ENCODE results near the gene LPAR4. TPM values are rescaled to one million over a fixed set of nuclear protein-coding genes. Genes with fewer than 3 reads are reported as not detected.

Gene LPAR4
- total and polyA plus RNA-seq, 4 donors: 0.18 to 0.93 (median 0.43) TPM

- H3K27me3 ChIP-seq (ENCODE audit: control insufficient read depth in 1 of 2, insufficient read depth in 2 of 2, low read length in 1 of 2): no peaks in the 10 kb centered on the region
- DNase-seq (no peak), ATAC-seq (ENCODE audit: low FRiP score) (no peak)
Observed at GRCh38 chrX:78748846-78749245, 1.3 kb downstream of the LPAR4 start.

GRCh38 chrX:78753571-78753970, 6.1 kb downstream of the LPAR4 start:
- ATAC-seq (ENCODE audit: low FRiP score) (no peak), DNase-seq (no peak)
- H3K27me3 ChIP-seq (ENCODE audit: control insufficient read depth in 1 of 2, insufficient read depth in 2 of 2, low read length in 1 of 2): no peaks in the 10 kb centered on the region
- no peaks in the 10 kb centered on the region for H3K4me1 ChIP-seq (ENCODE audit: control insufficient read depth in 1 of 2, insufficient read depth in 2 of 2, low read length in 2 of 2)
- no peak overlapping the region for H3K4me3 ChIP-seq (ENCODE audit: low read length in 2 of 2)
- no peaks in the 10 kb centered on the region for H3K36me3 ChIP-seq (ENCODE audit: control insufficient read depth in 1 of 2, insufficient read depth in 2 of 2, low read length in 1 of 2)
- intact Hi-C loops (cut with DNase I): no loop called here
- H3K27ac ChIP-seq (ENCODE audit: low read depth in 1 of 2, low read length in 2 of 2): no peak overlapping the region
- 6 to 30% methylated on average over 3 of the region's 3 CpGs for WGBS, 2 donors
- H3K9me3 ChIP-seq (ENCODE audit: control insufficient read depth, low read length): no peaks in the 10 kb centered on the region

More at GRCh38 chrX:78748846-78749245, 1.3 kb downstream of the LPAR4 start:
- H3K4me1 ChIP-seq (ENCODE audit: control insufficient read depth in 1 of 2, insufficient read depth in 2 of 2, low read length in 2 of 2): no peaks in the 10 kb centered on the region
- no peak overlapping the region for H3K27ac ChIP-seq (ENCODE audit: low read depth in 1 of 2, low read length in 2 of 2)
- intact Hi-C loops (cut with DNase I): no loop called here
- WGBS, 2 donors: 61 to 80% methylated on average over 2 of the region's 2 CpGs
- no peak overlapping the region for H3K4me3 ChIP-seq (ENCODE audit: low read length in 2 of 2)
- no peaks in the 10 kb centered on the region for H3K36me3 ChIP-seq (ENCODE audit: control insufficient read depth in 1 of 2, insufficient read depth in 2 of 2, low read length in 1 of 2)
- H3K9me3 ChIP-seq (ENCODE audit: control insufficient read depth, low read length): no peaks in the 10 kb centered on the region

- intact Hi-C loops (cut with DNase I): no loop called here
- WGBS, 2 donors: 79 to 94% methylated on average over 5 of the region's 5 CpGs
Observed at GRCh38 chrX:78754917-78755316, 7.4 kb downstream of the LPAR4 start.

GRCh38 chrX:78759081-78759480, 11.6 kb downstream of the LPAR4 start:
- Histone ChIP-seq H3K36me3 (ENCODE audit: control insufficient read depth in 1 of 2, insufficient read depth in 2 of 2, low read length in 1 of 2) (no peaks in the 10 kb centered on the region), H3K27me3 (ENCODE audit: control insufficient read depth in 1 of 2, insufficient read depth in 2 of 2, low read length in 1 of 2) (no peaks in the 10 kb centered on the region), H3K27ac (ENCODE audit: low read depth in 1 of 2, low read length in 2 of 2) (no peak overlapping the region), H3K4me3 (ENCODE audit: low read length in 2 of 2) (no peak overlapping the region), H3K4me1 (ENCODE audit: control insufficient read depth in 1 of 2, insufficient read depth in 2 of 2, low read length in 2 of 2) (no peaks in the 10 kb centered on the region), H3K9me3 (ENCODE audit: control insufficient read depth, low read length) (no peaks in the 10 kb centered on the region)
- ATAC-seq (ENCODE audit: low FRiP score) (no peak), DNase-seq (no peak)
- 63 to 88% methylated on average over 6 of the region's 6 CpGs for WGBS, 2 donors
- intact Hi-C loops (cut with DNase I): no loop called here

More at GRCh38 chrX:78754917-78755316, 7.4 kb downstream of the LPAR4 start:
- ATAC-seq (ENCODE audit: low FRiP score) (no peak), DNase-seq (no peak)
- Histone ChIP-seq H3K9me3 (ENCODE audit: control insufficient read depth, low read length) (no peaks in the 10 kb centered on the region), H3K4me1 (ENCODE audit: control insufficient read depth in 1 of 2, insufficient read depth in 2 of 2, low read length in 2 of 2) (no peaks in the 10 kb centered on the region), H3K36me3 (ENCODE audit: control insufficient read depth in 1 of 2, insufficient read depth in 2 of 2, low read length in 1 of 2) (no peaks in the 10 kb centered on the region), H3K4me3 (ENCODE audit: low read length in 2 of 2) (no peak overlapping the region), H3K27me3 (ENCODE audit: control insufficient read depth in 1 of 2, insufficient read depth in 2 of 2, low read length in 1 of 2) (no peaks in the 10 kb centered on the region), H3K27ac (ENCODE audit: low read depth in 1 of 2, low read length in 2 of 2) (no peak overlapping the region)

GRCh38 chrX:78769101-78769755, 21.7 kb downstream of the LPAR4 start:
- H3K4me3 ChIP-seq (ENCODE audit: low read length in 2 of 2): no peak overlapping the region
- no peaks in the 10 kb centered on the region for H3K9me3 ChIP-seq (ENCODE audit: control insufficient read depth, low read length)
- H3K4me1 ChIP-seq (ENCODE audit: control insufficient read depth in 1 of 2, insufficient read depth in 2 of 2, low read length in 2 of 2): no peaks in the 10 kb centered on the region
- no peak overlapping the region for H3K27ac ChIP-seq (ENCODE audit: low read depth in 1 of 2, low read length in 2 of 2)
- 33 to 65% methylated on average over 2 of the region's 2 CpGs for WGBS, 2 donors
- H3K36me3 ChIP-seq (ENCODE audit: control insufficient read depth in 1 of 2, insufficient read depth in 2 of 2, low read length in 1 of 2): no peaks in the 10 kb centered on the region
- DNase-seq (no peak), ATAC-seq (ENCODE audit: low FRiP score) (no peak)
- H3K27me3 ChIP-seq (ENCODE audit: control insufficient read depth in 1 of 2, insufficient read depth in 2 of 2, low read length in 1 of 2): no peaks in the 10 kb centered on the region
- intact Hi-C loops (cut with DNase I): no loop called here

GRCh38 chrX:78769946-78770345, 22.4 kb downstream of the LPAR4 start:
- Histone ChIP-seq H3K4me3 (ENCODE audit: low read length in 2 of 2) (no peak overlapping the region), H3K27ac (ENCODE audit: low read depth in 1 of 2, low read length in 2 of 2) (no peak overlapping the region), H3K36me3 (ENCODE audit: control insufficient read depth in 1 of 2, insufficient read depth in 2 of 2, low read length in 1 of 2) (no peaks in the 10 kb centered on the region), H3K4me1 (ENCODE audit: control insufficient read depth in 1 of 2, insufficient read depth in 2 of 2, low read length in 2 of 2) (no peaks in the 10 kb centered on the region), H3K27me3 (ENCODE audit: control insufficient read depth in 1 of 2, insufficient read depth in 2 of 2, low read length in 1 of 2) (no peaks in the 10 kb centered on the region), H3K9me3 (ENCODE audit: control insufficient read depth, low read length) (no peaks in the 10 kb centered on the region)
- intact Hi-C loops (cut with DNase I): no loop called here
- ATAC-seq (ENCODE audit: low FRiP score) (no peak), DNase-seq (no peak)

- no peaks in the 10 kb centered on the region for H3K27me3 ChIP-seq (ENCODE audit: control insufficient read depth in 1 of 2, insufficient read depth in 2 of 2, low read length in 1 of 2)
- no peak for DNase-seq
- no peaks in the 10 kb centered on the region for H3K9me3 ChIP-seq (ENCODE audit: control insufficient read depth, low read length)
- no peak for ATAC-seq (ENCODE audit: low FRiP score)
- no peaks in the 10 kb centered on the region for H3K36me3 ChIP-seq (ENCODE audit: control insufficient read depth in 1 of 2, insufficient read depth in 2 of 2, low read length in 1 of 2)
- no peaks in the 10 kb centered on the region for H3K4me1 ChIP-seq (ENCODE audit: control insufficient read depth in 1 of 2, insufficient read depth in 2 of 2, low read length in 2 of 2)
- WGBS, 2 donors: 94 to 96% methylated on average over 1 of the region's 1 CpG
- no peak overlapping the region for H3K4me3 ChIP-seq (ENCODE audit: low read length in 2 of 2)
- intact Hi-C loops (cut with DNase I): no loop called here
- no peak overlapping the region for H3K27ac ChIP-seq (ENCODE audit: low read depth in 1 of 2, low read length in 2 of 2)
Observed at GRCh38 chrX:78796916-78797315, 49.4 kb downstream of the LPAR4 start.

GRCh38 chrX:78800114-78800513, 52.6 kb downstream of the LPAR4 start:
- intact Hi-C loops (cut with DNase I): no loop called here
- 50 to 67% methylated on average over 2 of the region's 2 CpGs for WGBS, 2 donors
- H3K36me3 ChIP-seq (ENCODE audit: control insufficient read depth in 1 of 2, insufficient read depth in 2 of 2, low read length in 1 of 2): no peaks in the 10 kb centered on the region
- ATAC-seq (ENCODE audit: low FRiP score): no peak
- no peak overlapping the region for H3K4me3 ChIP-seq (ENCODE audit: low read length in 2 of 2)
- H3K9me3 ChIP-seq (ENCODE audit: control insufficient read depth, low read length): no peaks in the 10 kb centered on the region
- DNase-seq: no peak
- no peaks in the 10 kb centered on the region for H3K4me1 ChIP-seq (ENCODE audit: control insufficient read depth in 1 of 2, insufficient read depth in 2 of 2, low read length in 2 of 2)
- no peak overlapping the region for H3K27ac ChIP-seq (ENCODE audit: low read depth in 1 of 2, low read length in 2 of 2)
- no peaks in the 10 kb centered on the region for H3K27me3 ChIP-seq (ENCODE audit: control insufficient read depth in 1 of 2, insufficient read depth in 2 of 2, low read length in 1 of 2)

- ATAC-seq (ENCODE audit: low FRiP score): no peak
- no peaks in the 10 kb centered on the region for H3K4me1 ChIP-seq (ENCODE audit: control insufficient read depth in 1 of 2, insufficient read depth in 2 of 2, low read length in 2 of 2)
- H3K36me3 ChIP-seq (ENCODE audit: control insufficient read depth in 1 of 2, insufficient read depth in 2 of 2, low read length in 1 of 2): no peaks in the 10 kb centered on the region
- H3K27me3 ChIP-seq (ENCODE audit: control insufficient read depth in 1 of 2, insufficient read depth in 2 of 2, low read length in 1 of 2): no peaks in the 10 kb centered on the region
- intact Hi-C loops (cut with DNase I): no loop called here
- no peak for DNase-seq
- H3K27ac ChIP-seq (ENCODE audit: low read depth in 1 of 2, low read length in 2 of 2): no peak overlapping the region
- no peak overlapping the region for H3K4me3 ChIP-seq (ENCODE audit: low read length in 2 of 2)
- H3K9me3 ChIP-seq (ENCODE audit: control insufficient read depth, low read length): no peaks in the 10 kb centered on the region
Observed at GRCh38 chrX:78800694-78801093, 53.2 kb downstream of the LPAR4 start.
